VCaP (cell line): ENCODE data around the gene CFAP57.

ENCODE experiments used
- H3K27ac ChIP-seq: fragments of 450-650 bp; 2 replicates; pipeline ENCODE4 v1.5.1; 2017
- TF ChIP-seq, protein P1 (sequence below): fragments of 450-650 bp; conservative IDR thresholded peaks from 2 replicates; pipeline ENCODE4 v1.5.1; 2017; ENCODE audit warnings: mild to moderate bottlenecking, moderate library complexity

The CFAP57 gene

DNA sequence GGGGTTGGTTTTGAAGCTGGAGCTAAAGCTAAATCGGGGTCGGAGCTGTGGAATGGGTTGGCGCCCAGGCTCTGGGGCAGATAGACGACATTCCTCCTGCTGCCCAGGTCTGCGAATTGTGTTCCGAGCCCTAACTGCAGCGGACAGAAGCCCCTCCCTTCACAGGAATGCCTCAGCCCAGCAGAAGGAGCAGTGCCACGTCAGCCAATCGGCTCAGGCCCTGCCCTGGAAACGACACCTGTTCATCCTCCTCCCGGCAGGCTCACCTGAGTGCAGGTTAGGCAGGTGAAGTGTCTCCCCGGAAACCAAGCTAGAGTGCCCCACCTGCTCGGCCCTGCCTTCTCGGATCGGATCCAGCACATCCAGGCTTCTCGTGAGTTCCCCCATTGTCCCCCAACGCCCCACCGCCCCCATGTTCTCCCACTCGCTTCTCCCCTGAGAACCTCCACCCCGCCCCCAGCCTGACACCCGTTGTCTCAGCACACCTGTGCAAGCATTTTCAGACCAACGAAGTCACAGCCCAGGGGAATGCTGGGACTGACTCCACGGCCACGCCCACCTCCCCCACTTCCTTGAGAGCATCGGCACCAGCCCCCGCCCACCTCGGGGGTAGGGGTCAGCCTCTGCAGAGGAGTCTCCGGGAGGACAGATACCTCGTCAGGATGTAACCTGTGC lies 98.4 kb downstream of the CFAP57 start:
- TF ChIP-seq, protein P1, sequence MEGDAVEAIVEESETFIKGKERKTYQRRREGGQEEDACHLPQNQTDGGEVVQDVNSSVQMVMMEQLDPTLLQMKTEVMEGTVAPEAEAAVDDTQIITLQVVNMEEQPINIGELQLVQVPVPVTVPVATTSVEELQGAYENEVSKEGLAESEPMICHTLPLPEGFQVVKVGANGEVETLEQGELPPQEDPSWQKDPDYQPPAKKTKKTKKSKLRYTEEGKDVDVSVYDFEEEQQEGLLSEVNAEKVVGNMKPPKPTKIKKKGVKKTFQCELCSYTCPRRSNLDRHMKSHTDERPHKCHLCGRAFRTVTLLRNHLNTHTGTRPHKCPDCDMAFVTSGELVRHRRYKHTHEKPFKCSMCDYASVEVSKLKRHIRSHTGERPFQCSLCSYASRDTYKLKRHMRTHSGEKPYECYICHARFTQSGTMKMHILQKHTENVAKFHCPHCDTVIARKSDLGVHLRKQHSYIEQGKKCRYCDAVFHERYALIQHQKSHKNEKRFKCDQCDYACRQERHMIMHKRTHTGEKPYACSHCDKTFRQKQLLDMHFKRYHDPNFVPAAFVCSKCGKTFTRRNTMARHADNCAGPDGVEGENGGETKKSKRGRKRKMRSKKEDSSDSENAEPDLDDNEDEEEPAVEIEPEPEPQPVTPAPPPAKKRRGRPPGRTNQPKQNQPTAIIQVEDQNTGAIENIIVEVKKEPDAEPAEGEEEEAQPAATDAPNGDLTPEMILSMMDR = no peak
- peak overlapping the region; percentile 73 for H3K27ac ChIP-seq

DNA sequence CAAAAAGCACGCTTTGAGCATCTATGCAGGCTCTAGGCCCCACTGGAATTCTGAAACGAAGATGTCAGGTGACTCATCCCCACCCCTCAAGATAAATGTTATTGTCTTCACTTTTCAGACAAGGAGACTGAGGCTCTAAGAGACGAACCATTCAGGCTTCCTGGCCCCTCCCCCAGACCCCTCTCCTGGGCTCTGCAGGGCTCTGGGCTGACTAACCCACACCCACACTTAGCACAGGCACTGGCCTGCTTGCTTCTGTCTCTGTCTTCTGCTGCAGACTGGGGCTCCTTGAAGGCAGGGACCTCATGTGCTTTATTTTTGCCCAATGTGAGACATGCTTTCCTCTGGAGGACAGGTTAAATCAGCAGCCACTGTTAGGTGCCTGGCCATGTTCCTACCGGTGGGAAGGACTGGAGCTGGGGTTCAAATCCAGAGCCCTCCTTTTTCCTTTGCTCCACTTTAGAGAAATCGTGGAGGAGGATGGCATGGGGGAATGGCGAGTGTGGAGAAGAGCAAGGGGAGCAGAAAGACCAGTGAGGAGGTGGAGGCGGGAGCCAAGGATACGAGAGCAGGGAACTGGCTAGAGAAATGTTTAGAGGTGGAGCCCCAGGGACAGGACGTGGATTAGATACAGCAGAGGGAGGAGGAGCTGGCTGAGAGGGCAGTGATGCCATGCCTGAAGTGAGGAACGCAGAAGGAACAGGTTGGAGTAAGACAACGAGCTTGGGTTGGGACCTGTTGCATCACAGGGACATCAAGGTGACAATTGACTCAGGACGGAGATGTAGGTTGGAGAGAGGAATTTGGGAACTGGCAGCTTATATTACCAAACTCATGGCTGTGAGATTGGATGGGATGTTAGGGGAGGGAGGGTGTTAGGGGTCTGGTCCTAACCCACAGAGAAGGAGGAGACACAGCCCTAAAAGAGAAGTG lies 99.3 kb downstream of the CFAP57 start:
- peak overlapping the region; percentile 73 for H3K27ac ChIP-seq
- TF ChIP-seq, protein P1 = no peak

DNA sequence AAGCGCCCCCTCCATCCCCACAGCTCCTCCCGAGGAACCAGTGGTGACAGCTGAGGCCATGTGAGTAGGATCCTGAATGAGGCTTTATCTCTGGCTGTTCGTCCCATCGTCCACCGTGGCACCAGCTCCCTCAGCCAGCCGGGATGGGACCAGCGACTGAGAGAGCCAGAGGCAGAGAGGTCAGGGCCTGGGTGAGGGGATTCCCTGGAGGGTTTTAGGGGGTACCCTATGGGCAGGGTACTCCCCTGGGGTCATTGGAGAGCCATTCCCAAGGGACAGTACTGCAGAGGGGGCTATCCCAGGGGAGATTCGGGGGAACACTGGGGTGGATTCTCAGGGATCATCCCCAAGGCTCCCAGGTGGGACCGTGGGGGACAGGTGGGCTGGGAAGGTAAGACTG lies 100.0 kb downstream of the CFAP57 start:
- TF ChIP-seq, protein P1 = no peak
- H3K27ac ChIP-seq = no peak overlapping the region

DNA sequence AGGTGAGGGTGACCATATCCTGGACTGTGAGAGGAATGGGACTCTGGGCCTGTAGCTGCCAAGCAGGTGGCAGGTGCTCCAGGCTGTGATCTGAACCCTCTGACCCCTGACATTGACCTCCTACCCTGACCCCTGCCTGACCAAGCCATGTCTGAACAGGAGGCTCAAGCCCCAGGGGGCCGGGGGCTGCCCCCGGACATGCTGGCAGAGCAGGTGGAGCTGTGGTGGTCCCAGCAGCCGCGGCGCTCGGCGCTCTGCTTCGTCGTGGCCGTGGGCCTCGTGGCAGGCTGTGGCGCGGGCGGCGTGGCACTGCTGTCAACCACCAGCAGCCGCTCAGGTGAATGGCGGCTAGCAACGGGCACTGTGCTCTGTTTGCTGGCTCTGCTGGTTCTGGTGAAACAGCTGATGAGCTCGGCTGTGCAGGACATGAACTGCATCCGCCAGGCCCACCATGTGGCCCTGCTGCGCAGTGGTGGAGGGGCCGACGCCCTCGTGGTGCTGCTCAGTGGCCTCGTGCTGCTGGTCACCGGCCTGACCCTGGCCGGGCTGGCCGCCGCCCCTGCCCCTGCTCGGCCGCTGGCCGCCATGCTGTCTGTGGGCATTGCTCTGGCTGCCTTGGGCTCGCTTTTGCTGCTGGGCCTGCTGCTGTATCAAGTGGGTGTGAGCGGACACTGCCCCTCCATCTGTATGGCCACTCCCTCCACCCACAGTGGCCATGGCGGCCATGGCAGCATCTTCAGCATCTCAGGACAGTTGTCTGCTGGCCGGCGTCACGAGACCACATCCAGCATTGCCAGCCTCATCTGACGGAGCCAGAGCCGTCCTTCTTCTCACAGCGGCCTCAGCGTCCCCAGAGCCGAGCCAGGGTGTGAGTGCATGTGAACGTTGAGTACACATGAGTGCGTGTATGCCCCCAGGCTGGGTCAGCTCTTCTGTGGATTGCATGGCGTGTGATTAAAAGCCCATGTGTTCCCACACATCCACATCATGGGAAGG lies 100.7 kb downstream of the CFAP57 start:
- TF ChIP-seq, protein P1 = no peak
- no peak overlapping the region for H3K27ac ChIP-seq

DNA sequence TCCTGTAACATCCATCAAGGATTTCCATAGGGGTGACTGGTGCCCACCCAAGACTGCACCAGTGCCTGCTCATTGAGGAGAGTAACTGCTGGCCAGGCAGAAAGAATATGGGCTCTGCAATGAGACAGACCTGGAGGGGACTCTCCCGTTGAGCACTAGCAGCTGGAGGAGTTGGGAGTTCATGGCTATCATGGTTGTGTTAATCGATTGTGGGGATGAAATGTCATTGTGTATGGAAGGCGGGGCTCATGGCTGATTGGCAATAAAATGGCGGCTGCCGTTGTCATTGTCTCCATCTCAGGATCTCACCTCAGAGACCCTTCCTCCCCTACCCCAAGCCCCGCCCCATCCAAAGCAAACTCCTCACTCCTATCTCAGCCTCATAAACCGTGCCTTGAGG lies 101.6 kb downstream of the CFAP57 start:
- TF ChIP-seq, protein P1 = no peak

DNA sequence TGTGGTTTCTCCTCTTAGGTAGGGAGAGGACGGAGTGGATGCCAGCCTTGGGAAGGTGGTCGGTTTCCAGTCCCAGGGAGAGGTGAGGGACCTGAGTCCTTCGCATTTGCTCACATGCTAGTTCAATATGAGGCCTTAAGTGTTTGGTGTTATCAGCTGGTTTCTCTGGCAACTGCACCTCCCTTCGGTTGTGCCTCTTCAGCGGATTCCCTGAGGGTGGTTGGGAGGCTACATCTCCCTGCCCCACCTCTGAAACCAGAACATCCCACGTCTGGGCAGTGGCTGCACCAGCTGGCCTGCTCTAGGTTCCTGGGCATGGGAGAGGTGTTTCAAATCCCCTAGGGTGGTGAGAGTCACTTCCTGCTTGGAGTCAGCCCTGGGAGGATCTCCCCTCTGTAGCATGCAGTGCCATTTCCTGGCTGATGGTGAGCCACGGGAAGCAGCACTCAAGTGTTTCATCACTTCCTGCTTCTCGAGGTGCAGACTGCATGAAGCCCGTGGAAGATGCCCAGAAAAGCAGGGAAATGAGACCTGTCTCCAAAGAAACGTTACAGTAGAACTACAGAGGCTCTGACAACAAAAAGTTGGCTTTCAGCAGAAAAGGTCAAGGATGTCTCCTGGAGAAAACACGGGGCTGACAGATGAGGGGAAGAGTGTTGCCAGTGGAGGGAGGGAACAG lies 102.1 kb downstream of the CFAP57 start:
- TF ChIP-seq, protein P1 = no peak
- no peak overlapping the region for H3K27ac ChIP-seq

More for the DNA sequence above, 101.6 kb downstream of the CFAP57 start:
- H3K27ac ChIP-seq = no peak overlapping the region
